Mammary epithelial cell (primary cell): ENCODE measurements around the gene TDRD9.

Source experiments
- EZH2 ChIP-seq: IDR thresholded peaks from 2 replicates; pipeline ENCODE4 v1.6.1; 2012; ENCODE audit warnings: low read length, inconsistent platforms, borderline replicate concordance
- TF ChIP-seq, protein P1 (sequence below), 2 donors: IDR thresholded peaks in 1 of 2; conservative IDR thresholded peaks in 1 of 2; 2 replicates each; pipeline ENCODE4 v1.5.1; 2011 to 2012; ENCODE audit warnings: inconsistent platforms in 2 of 2, low read length in 2 of 2, mild to moderate bottlenecking in 2 of 2, control low read depth in 1 of 2, low read depth in 1 of 2; ENCODE audit not compliant: insufficient read depth in 1 of 2; ENCODE audit errors: extremely low read depth in 1 of 2

DNA sequence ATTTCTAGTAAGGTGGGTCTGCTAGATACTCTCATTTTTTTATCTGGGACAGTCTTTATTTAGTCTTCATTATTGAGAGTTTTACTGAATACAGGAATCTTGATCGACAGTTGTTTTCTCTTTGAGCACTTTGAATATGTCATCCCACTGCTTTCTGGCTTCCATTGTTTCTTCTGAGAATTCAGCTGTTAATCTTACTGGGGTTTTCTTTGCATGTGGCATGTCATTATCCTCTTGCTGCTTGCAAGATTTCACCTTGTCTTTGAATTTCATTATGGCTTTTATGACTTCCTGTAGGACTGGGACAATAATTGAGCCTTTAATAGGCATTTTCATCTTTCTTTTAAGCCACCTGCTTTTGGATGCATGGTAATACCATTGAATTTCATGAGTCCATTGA is 60.8 kb downstream of the TDRD9 start:
- TF ChIP-seq, protein P1, sequence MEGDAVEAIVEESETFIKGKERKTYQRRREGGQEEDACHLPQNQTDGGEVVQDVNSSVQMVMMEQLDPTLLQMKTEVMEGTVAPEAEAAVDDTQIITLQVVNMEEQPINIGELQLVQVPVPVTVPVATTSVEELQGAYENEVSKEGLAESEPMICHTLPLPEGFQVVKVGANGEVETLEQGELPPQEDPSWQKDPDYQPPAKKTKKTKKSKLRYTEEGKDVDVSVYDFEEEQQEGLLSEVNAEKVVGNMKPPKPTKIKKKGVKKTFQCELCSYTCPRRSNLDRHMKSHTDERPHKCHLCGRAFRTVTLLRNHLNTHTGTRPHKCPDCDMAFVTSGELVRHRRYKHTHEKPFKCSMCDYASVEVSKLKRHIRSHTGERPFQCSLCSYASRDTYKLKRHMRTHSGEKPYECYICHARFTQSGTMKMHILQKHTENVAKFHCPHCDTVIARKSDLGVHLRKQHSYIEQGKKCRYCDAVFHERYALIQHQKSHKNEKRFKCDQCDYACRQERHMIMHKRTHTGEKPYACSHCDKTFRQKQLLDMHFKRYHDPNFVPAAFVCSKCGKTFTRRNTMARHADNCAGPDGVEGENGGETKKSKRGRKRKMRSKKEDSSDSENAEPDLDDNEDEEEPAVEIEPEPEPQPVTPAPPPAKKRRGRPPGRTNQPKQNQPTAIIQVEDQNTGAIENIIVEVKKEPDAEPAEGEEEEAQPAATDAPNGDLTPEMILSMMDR (conservative IDR thresholded peaks at IDR 0.05 in 1 of 2, IDR thresholded peaks at IDR 0.05 in 1 of 2; ENCODE audit: extremely low read depth in 1 of 2, insufficient read depth in 1 of 2, low read depth in 1 of 2, low read length in 2 of 2), result no peak
- no peak for TF ChIP-seq EZH2
